B cell (primary cell): ENCODE measurements around the gene EPSTI1.

Experiments used
- EZH2 ChIP-seq: IDR thresholded peaks from 2 replicates; pipeline ENCODE4 v1.6.1; 2012; ENCODE audit warnings: borderline replicate concordance, low read depth, mild to moderate bottlenecking, moderate library complexity, low read length; ENCODE audit not compliant: insufficient read depth, poor library complexity, severe bottlenecking
- TF ChIP-seq, protein P1 (sequence below): fragments of 200-600 bp; IDR thresholded peaks from one replicate; pipeline ENCODE4 v1.8.0; 2022; ENCODE audit warnings: antibody characterized with exemption, mild to moderate bottlenecking

DNA sequence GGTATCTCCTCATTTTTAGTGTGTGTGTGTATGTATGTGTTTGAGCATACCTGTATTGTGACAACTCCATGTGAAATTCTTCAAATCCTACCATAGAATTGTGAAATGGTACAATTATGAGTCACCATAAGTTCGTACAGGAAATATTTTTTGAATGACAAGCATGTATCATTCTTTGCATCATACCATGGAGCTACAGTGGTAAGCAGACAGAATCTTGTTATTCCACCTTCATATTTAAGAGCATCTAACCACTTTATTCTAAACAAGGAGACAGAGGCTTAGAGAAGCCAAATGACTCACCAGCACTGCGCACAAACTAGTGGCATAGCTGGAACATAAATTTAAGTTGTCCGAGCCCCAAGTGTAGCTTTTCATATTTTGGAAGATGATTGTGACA lies 4.5 kb upstream of the EPSTI1 start:
- TF ChIP-seq, protein P1, sequence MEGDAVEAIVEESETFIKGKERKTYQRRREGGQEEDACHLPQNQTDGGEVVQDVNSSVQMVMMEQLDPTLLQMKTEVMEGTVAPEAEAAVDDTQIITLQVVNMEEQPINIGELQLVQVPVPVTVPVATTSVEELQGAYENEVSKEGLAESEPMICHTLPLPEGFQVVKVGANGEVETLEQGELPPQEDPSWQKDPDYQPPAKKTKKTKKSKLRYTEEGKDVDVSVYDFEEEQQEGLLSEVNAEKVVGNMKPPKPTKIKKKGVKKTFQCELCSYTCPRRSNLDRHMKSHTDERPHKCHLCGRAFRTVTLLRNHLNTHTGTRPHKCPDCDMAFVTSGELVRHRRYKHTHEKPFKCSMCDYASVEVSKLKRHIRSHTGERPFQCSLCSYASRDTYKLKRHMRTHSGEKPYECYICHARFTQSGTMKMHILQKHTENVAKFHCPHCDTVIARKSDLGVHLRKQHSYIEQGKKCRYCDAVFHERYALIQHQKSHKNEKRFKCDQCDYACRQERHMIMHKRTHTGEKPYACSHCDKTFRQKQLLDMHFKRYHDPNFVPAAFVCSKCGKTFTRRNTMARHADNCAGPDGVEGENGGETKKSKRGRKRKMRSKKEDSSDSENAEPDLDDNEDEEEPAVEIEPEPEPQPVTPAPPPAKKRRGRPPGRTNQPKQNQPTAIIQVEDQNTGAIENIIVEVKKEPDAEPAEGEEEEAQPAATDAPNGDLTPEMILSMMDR = no peak
- TF ChIP-seq EZH2 = no peak
